Stimulated activated CD8-positive, alpha-beta memory T cell treated with anti-CD3 and anti-CD28 coated beads, Interleukin-15, amount 100 ng/mL, for 24 hours (primary cell): ENCODE data around the gene CYP2C9.
"Not testable (repeated sequence)": the region's sequence is repeated elsewhere in the genome, so short reads cannot be mapped to it uniquely, and the experiment has no call there.

Source experiments
- DNase-seq: peaks from one replicate; pipeline ENCODE4 v3.0.0-alpha.2; 2020; ENCODE audit warnings: low read depth

CYP2C9 gene

GRCh38 chr10:94938383-94938782 is at the start of gene CYP2C9:
TSS of gene CYP2C9 (plus strand) at chr10:94938658. CDS start at chr10:94938683, 25 bp downstream.
- no peak for DNase-seq

DNA sequence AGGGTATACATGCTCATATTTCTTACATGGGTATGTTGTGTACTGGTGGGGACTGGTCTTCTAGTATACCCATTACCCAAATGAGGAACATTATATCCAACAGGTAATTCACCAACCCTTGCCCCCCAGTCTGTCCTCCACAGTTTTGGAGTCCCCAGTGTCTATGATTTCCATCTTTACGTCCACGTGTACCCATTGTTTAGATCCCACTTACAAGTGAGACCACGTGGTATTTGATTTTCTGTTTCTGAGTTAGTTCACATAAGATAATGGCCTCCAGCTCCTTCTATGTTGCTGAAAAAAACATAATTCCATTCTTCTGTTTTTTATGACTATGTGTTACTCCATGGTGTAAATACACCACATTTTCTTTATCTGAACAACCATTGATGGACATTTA is 49.3 kb upstream of the CYP2C9 start:
- no peak for DNase-seq

DNA sequence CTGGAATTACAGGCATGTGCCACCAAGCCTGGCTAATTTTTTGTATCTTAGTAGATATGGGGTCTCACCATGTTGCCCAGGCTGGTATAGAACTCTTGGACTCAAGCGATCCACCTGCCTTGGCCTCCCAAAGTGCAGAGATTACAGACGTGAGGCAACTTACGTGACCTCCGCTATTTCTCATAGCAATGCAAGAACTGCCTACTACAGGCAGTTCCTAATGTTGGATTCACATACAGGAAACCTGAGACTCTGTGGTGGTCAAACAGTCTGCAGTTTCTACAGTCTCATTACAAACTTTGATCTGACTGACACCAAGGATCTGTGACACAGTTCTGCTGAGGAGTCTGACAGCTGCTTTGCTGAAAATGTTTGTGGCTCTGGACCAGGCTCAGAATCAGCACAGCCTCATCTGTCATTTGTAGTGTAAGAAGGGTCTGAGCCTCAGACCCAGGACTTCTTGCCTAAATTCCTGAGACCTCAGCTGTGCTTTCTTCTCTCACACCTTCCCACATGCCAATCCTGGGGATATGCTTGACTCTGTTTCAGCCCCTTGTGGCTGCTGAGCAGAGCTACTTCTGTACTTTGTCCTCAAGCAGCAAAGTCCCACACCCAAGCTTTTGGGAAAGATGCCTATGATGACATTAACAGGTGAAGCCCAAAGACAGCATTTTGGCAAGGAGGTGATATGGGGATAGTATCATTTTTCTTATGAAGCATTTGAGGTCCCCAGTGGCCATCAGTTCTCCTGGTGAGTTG is 48.0 kb upstream of the CYP2C9 start:
- no peak for DNase-seq

DNA sequence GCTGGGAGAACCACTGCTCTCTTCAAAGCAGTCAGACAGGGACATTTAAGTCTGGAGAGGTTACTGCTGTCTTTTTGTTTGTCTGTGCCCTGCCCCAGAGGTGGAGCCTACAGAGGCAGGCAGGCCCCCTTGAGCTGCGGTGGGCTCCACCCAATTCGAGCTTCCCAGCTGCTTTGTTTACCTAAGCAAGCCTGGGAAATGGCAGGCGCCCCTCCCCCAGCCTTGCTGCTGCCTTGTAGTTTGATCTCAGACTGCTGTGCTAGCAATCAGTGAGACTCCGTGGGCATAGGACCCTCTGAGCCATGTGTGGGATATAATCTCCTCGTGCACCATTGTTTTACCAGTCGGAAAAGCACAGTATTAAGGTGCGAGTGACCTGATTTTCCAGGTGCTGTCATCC is 40.0 kb upstream of the CYP2C9 start:
- DNase-seq, result not testable (repeated sequence)

- DNase-seq, result no peak
Observed at GRCh38 chr10:94902080-94902479, 36.4 kb upstream of the CYP2C9 start.

DNA sequence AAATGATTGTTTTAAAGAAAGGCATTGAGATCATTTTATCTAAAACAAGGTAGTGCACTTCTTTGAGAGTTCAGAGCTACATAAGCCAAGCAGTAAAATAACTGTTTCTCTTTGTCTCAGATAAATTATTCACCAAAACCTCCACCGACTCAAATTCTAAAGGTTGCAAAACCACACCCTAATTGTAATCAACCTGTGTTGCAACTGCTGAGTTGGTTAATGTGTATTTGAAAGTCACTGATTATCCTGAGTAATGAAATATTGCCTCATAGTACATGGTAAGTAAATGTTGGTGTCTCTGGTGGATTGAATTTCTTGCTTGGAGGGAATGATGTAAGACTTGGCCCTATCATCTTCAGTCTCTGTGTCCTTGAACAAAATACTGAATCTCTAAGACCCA is 35.9 kb upstream of the CYP2C9 start:
- DNase-seq, result no peak

DNA sequence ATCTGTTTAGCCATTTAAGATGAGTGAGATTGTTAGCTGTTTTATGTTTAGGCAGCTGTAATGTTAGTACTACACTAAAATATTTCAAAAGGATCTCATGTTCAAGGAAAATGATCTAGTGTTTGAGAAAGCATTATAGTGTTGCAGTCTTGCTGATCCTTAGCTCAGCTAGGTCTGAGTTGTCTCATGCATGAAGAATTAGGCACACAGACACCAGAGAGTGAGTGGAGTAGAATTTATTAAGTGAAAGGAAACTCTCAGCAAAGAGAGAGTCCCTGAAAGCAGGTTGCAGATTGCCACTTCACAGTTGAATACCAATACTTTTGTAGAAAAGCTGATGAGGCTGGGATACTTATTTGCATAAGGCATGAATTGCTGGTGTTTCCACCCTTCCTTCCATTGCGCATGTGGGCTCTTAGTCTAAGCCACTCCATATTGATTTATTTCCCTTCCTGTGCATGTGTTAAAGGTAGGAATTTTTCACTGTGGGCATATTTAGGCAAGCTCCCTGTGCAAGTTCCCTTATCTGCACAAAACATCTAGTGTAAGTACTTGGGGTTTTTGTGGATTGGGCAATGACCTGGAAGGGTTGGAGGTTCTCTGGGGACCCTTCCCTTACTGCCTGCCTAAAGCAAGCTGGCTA is 33.8 kb upstream of the CYP2C9 start:
- not testable (repeated sequence) for DNase-seq

DNA sequence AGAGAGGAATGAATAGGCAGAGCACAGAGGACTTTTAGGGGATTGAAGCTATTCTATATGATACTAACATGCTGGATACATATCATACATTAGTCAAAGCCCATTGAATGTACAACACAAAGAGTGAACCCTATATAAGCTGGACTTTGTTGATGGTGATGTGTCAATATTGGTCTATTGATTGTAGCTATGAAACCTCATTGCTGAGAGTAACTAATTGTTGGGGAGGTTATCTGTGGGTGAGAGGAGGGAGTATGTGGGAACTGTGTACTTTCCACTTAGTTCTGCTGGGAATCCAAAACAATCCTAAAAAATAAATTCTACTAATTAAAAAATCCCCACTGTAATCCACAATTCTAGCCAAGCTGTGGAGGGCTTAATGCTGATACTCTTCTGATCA is 22.0 kb upstream of the CYP2C9 start:
- DNase-seq, result no peak

GRCh38 chr10:94936721-94937120 is 1.7 kb upstream of the CYP2C9 start:
- DNase-seq, result no peak

DNA sequence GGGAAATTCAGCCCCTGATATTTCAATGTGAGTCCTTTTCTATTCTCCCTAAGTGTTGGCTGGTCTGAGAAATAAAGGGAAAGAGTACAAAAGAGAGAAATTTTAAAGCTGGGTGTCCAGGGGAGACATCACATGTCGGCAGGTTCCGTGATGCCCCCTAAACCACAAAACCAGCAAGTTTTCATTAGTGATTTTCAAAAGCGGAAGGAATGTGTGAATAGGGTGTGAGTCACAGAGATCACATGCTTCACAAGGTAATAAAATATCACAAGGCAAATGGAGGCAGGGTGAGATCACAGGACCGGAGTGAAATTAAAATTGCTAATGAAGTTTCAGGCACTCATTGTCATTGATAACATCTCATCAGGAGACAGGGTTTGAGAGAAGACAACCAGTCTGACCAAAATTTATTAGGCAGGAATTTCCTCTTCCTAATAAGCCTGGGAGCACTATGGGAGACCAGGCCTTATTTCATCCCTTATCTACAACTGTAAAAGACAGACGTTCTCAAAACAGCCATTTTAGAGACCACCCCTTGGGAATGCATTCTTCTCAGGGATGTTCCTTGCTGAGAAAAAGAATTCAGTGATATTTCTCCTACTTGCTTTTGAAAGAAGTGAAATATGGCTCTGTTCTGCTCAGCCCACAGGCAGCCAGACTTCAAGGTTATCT is 5.1 kb downstream of the CYP2C9 start:
- DNase-seq, result not testable (repeated sequence)

- not testable (repeated sequence) for DNase-seq
Observed at GRCh38 chr10:94946181-94946580, 7.7 kb downstream of the CYP2C9 start.

- no peak for DNase-seq
Observed at GRCh38 chr10:94963901-94964300, 25.4 kb downstream of the CYP2C9 start.

- DNase-seq, result no peak
Observed at GRCh38 chr10:94983555-94983954, 45.1 kb downstream of the CYP2C9 start.

DNA sequence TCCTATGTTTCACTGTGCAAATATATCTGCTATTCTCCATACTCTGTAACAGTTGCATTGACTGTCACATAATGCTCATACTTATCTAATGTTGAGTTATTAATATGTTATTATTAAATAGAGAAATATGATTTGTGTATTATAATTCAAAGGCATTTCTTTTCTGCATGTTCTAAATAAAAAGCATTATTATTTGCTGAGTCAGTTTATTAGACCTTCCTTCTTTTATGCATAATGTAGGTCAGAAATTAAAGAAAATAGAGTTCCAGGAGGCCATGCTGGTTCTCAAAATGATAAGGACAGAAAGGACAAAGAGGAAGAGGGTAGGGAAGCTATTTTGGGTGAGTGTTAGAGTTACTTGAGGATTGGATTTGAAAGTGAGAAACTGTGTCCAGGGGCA is 50.7 kb downstream of the CYP2C9 start:
- no peak for DNase-seq

DNA sequence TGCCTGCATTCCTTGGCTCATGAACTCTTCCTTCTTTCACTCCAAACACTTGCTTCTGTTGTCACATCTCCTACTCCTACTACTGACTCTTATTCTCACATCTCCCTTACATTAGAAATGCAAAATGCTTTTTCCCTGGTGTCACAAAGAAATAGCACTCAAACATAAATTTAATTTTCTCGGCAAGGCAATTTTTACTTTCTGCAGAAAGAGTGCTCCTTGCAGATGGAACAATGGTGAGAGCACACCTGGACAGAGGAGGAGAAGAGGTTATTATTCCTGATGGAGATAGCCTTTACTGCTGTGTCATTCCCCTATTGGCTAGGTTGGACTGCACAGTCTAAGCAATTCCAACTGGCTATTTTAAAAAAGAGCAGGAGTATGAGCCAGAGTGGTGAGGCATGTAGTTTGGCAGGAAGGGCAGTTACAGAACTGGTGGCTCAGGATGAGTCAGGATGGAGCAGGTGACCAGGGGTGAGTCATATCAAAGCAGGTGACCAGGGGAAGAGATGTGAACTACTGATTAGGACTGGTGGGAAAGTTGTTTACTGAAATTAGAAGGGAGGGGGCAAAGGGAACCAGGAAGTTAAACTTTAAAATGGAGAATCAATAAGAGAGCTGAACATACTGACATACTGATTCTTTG is 52.9 kb downstream of the CYP2C9 start:
- no peak for DNase-seq

DNA sequence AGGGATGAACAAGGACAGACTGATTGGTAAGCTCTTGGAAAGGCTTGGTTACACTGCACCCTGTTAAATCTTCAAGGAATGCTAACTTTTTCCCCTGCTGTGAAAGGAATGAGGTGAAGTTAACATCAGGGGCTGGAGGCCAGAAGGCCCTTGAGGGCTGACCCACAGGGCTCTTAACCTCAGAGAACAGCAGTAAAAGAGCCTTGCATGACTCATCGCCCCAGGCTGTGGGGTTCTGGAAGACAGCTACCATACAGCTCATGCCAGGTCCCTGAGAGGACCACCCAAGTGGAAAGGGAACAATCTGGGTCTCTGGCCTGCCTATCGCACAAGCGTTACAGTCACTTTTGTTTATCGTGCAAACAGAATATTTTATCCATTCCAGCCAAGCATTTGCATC is 54.4 kb downstream of the CYP2C9 start:
- no peak for DNase-seq

GRCh38 chr10:94997741-94998174 is 59.3 kb downstream of the CYP2C9 start:
- DNase-seq, result no peak

DNA sequence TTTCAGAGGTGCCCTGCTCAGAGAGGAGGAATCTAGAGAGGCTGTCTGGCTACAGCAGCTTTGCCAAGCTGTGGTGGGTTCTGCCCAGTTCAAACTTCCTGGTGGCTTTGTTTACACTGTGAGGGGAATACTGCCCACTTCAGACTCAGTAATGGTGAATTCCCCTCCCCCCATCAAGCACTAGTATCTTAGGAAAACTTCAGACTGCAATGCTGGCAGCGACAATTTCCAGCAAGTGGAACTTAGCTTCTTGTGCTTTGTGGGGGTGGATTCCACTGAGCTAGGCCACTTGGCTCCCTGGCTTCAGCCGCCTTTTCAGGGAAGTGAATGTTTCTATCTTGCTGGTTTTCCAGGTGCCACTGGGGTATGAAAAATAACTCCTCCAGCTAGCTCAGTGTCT is 88.0 kb downstream of the CYP2C9 start:
- DNase-seq, result no peak

GRCh38 chr10:95031656-95032055 is 93.2 kb downstream of the CYP2C9 start:
- no peak for DNase-seq

DNA sequence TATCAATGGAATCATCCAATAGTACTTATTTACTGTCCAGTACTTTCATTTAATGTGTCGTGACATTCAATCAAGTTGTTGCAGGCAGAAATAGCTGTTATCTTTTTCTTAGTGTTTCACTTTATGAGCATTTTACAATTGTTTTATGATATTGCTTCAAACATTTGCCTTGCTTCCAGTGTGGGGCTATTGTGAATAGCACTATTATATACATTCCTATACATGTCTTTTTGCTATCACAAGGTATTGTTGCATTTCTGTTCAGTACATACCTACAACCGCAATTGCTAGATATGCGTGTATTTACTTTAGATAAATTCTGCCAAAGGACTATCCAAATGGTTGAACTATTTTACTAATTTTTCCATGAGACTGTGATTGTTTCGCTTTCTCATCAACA is 95.9 kb downstream of the CYP2C9 start:
- DNase-seq, result no peak

GRCh38 chr10:95035332-95036295 is 97.2 kb downstream of the CYP2C9 start:
- DNase-seq, result no peak
